Subcutaneous adipose tissue (tissue), 4 donors: Measurements from ENCODE around the gene PSMD6. TPM values are rescaled to one million over a fixed set of nuclear protein-coding genes. Genes with fewer than 3 reads are reported as not detected.

Experiments
- total RNA-seq, 4 donors: library from RNA; depleted of rRNA; stranded (reverse); fragments of >200 nt; gene quantifications; one replicate each; pipeline ENCODE4 v1.1.0, GENCODE V29; 2016
- TF ChIP-seq, protein P1 (sequence below): fragments of 450-650 bp; IDR thresholded peaks from one replicate; pipeline ENCODE4 v1.5.1; 2016; ENCODE audit warnings: low read depth, mild to moderate bottlenecking, control low read depth, antibody characterized with exemption, moderate library complexity

Gene PSMD6
- total RNA-seq, 4 donors from 2014 or later, result 51.8 to 89.0 (median 75.4) TPM

- TF ChIP-seq, protein P1, sequence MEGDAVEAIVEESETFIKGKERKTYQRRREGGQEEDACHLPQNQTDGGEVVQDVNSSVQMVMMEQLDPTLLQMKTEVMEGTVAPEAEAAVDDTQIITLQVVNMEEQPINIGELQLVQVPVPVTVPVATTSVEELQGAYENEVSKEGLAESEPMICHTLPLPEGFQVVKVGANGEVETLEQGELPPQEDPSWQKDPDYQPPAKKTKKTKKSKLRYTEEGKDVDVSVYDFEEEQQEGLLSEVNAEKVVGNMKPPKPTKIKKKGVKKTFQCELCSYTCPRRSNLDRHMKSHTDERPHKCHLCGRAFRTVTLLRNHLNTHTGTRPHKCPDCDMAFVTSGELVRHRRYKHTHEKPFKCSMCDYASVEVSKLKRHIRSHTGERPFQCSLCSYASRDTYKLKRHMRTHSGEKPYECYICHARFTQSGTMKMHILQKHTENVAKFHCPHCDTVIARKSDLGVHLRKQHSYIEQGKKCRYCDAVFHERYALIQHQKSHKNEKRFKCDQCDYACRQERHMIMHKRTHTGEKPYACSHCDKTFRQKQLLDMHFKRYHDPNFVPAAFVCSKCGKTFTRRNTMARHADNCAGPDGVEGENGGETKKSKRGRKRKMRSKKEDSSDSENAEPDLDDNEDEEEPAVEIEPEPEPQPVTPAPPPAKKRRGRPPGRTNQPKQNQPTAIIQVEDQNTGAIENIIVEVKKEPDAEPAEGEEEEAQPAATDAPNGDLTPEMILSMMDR, result no peak
Measured at GRCh38 chr3:63988943-63989342, 34.4 kb downstream of the PSMD6 start.

DNA sequence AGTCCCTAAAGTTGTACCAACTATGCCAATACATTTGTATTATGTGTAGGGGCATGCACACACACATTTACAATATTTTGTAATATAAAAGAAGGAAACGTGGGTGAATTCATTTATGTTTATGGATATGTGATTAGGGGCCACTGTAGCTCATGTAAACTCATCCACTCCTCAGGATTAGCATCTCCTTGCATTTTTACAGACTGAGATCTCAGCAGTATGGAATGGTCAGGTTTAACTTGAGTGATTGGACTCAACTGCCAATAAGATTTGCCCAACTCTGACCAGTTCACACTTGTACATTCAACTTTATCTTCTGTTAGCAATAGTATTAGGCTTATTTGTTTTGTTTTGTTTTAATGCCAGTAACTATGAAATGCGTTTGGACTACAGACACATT, 36.5 kb downstream of the PSMD6 start:
- TF ChIP-seq, protein P1, result no peak

DNA sequence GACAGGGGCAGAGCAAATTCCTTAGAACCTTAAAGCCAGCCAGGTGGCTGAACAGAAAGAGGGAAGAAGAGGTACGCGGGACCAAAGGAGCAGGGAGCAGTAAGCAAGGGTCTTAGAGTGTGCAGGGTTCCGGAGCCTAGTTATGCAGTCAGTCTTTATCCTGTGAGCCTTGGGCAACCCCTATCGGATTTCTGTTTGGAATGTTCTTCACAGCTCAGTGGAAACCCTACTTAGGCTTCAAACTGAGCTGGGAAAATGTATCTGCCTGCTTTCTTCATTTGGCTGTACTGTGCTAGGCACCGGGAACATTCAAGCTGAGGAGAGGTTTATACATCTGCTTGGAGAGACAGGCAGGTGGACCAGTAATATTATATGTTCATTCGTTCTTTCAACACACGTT, 37.1 kb downstream of the PSMD6 start:
- TF ChIP-seq, protein P1, result no peak

DNA sequence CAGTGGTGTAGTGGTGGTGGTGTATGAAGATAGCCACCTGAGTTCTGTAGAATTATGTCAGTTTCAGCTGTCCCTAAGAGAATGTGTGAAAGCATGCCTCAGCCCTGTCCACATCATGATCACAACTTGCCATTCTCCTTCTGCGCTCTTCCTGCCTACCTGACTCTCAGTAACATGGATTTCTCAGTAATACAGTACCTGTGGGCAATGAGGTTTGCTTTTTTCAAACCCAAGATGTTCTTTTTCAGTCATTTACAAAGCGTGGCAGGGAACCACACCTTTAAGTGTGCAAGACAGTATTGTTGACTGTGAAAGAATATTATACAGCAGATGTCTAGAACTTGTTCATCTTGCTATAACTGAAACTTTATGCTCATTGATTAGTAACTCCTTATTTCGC, 38.9 kb downstream of the PSMD6 start:
- TF ChIP-seq, protein P1, result no peak

DNA sequence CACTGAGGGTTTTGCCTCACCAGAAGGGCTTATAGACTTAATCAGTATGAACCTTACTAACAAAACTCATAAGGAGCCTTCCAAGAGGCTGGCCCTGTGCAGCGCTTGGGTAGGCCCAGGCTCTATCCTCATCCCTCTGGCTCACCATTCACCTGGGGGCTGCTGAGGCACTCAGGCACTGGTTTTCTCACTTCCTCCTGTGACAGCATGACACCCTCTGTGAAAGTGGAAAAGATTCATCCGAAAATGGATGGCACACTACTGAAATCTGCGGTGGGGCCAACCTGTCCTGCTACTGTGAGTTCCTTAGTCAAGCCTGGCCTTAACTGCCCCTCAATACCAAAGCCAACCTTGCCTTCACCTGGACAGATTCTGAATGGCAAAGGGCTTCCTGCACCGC, 41.3 kb downstream of the PSMD6 start:
- TF ChIP-seq, protein P1, result no peak

GRCh38 chr3:63980830-63981498, 42.3 kb downstream of the PSMD6 start:
- TF ChIP-seq, protein P1, result no peak

DNA sequence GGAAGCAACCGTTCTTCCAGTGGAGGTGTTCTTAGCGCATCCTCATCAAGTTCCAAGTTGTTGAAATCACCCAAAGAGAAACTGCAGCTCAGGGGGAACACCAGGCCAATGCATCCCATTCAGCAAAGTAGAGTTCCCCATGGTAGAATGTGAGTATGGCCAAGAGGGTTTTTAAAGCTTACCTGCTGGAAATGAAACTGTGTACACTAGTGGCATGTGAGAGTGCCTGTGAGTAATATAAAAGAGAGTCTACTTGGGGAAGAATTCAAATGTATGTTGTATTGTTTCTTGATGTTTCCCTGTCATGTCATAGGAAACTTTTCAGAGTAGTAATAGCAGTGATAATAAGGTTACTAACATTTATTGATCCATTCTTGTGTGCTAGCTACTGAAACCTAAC, 43.3 kb downstream of the PSMD6 start:
- TF ChIP-seq, protein P1, result no peak
